NCI-H2196 treated with DMSO at 0.1 percent for 48 hours (cell line): ENCODE results near the gene COPS3.

Experiments
- DNase-seq: peaks from one replicate; lab custom pipeline; 2025; ENCODE audit not compliant: unreplicated experiment; lab: John Stamatoyannopoulos, UW

COPS3 gene

GRCh38 chr17:17221329-17221728 lies 59.7 kb downstream of the COPS3 start:
- DNase-seq, result no peak

- peak; percentile 40 for DNase-seq
Measured at GRCh38 chr17:17220529-17220928, 60.5 kb downstream of the COPS3 start.

- no peak for DNase-seq
Measured at GRCh38 chr17:17217995-17218394, 63.1 kb downstream of the COPS3 start.

GRCh38 chr17:17216776-17217175 lies 64.3 kb downstream of the COPS3 start:
- no peak for DNase-seq

- no peak for DNase-seq
Measured at GRCh38 chr17:17216236-17216635, 64.8 kb downstream of the COPS3 start.

GRCh38 chr17:17215575-17215974 lies 65.5 kb downstream of the COPS3 start:
- no peak for DNase-seq

GRCh38 chr17:17214646-17215436 lies 66.2 kb downstream of the COPS3 start:
- no peak for DNase-seq

GRCh38 chr17:17213775-17214174 lies 67.3 kb downstream of the COPS3 start:
- no peak for DNase-seq

- no peak for DNase-seq
Measured at GRCh38 chr17:17207998-17208397, 73.0 kb downstream of the COPS3 start.

GRCh38 chr17:17206913-17207335 lies 74.1 kb downstream of the COPS3 start:
- DNase-seq, result no peak

GRCh38 chr17:17206124-17206912 lies 74.7 kb downstream of the COPS3 start, which contains the start of gene PLD6:
Gene PLD6 (minus strand): TSS chr17:17206333. CDS start chr17:17206286, 47 bp downstream.
- peak; percentile 71 for DNase-seq

GRCh38 chr17:17205368-17206123 lies 75.5 kb downstream of the COPS3 start:
- DNase-seq, result no peak

- DNase-seq, result no peak
Measured at GRCh38 chr17:17204635-17205231, 76.3 kb downstream of the COPS3 start.

- DNase-seq, result no peak
Measured at GRCh38 chr17:17204041-17204591, 76.9 kb downstream of the COPS3 start.

GRCh38 chr17:17203173-17203730 lies 77.8 kb downstream of the COPS3 start:
- DNase-seq, result no peak

GRCh38 chr17:17201907-17202306 lies 79.1 kb downstream of the COPS3 start:
- DNase-seq, result no peak

- DNase-seq, result no peak
Measured at GRCh38 chr17:17201271-17201670, 79.8 kb downstream of the COPS3 start.

GRCh38 chr17:17200831-17201230 lies 80.2 kb downstream of the COPS3 start:
- no peak for DNase-seq

- no peak for DNase-seq
Measured at GRCh38 chr17:17200311-17200710, 80.7 kb downstream of the COPS3 start.

- DNase-seq, result no peak
Measured at GRCh38 chr17:17198281-17198680, 82.8 kb downstream of the COPS3 start.
